AG04450 (cell line): ENCODE measurements around the gene CCBE1. TPM values are rescaled to one million over a fixed set of nuclear protein-coding genes. Genes with fewer than 3 reads are reported as not detected.

ENCODE experiments used
- CTCF ChIA-PET: fragments of 300-600, 350-600 bp; formaldehyde crosslinking; extraction: SDS; loops from one replicate; lab custom pipeline; 2022; ENCODE audit warnings: antibody characterized with exemption, inconsistent platforms; lab: Charles Lee
- POLR2A ChIA-PET: fragments of 350-600 bp; formaldehyde crosslinking; extraction: SDS; loops from one replicate; lab custom pipeline; 2021; ENCODE audit warnings: antibody characterized with exemption, inconsistent platforms; lab: Yijun Ruan, JAX
- DNase-seq: peaks from one replicate; pipeline ENCODE4 v3.0.0-alpha.2; 2011; ENCODE audit warnings: low read depth, low spot score
- H3K27ac ChIP-seq: one replicate; pipeline ENCODE4 v1.5.1; 2012; ENCODE audit warnings: low read depth, low read length, control low read depth
- H3K27me3 ChIP-seq: one replicate; pipeline ENCODE4 v1.6.0; 2012; ENCODE audit warnings: low read length; ENCODE audit not compliant: control insufficient read depth, insufficient read depth
- H3K4me3 ChIP-seq: 2 replicates; pipeline ENCODE4 v1.5.1; 2011; ENCODE audit warnings: mild to moderate bottlenecking, low read depth, low read length, control low read depth
- H3K9me3 ChIP-seq: 2 replicates; pipeline ENCODE4 v1.5.1; 2012; ENCODE audit warnings: low read length; ENCODE audit not compliant: control insufficient read depth, insufficient read depth
- CTCF ChIP-seq: IDR thresholded peaks from 2 replicates; pipeline ENCODE4 v1.5.1; 2011; ENCODE audit warnings: low read depth, low read length, control low read depth, inconsistent platforms
- polyA plus RNA-seq: library from polyadenylated mRNA; depleted of rRNA; stranded (reverse); fragments of >200 nt; gene quantifications from 2 replicates; pipeline ENCODE4 v1.2.3, GENCODE V29; 2011

CCBE1 gene
- polyA plus RNA-seq, 1 experiment = 40.4 TPM

- no peak overlapping the region for H3K27ac ChIP-seq
- TF ChIP-seq CTCF = no peak
- H3K27me3 ChIP-seq = no peaks in the 10 kb centered on the region
- ChIA-PET CTCF (interaction anchor here (0.5 to 1.5 kb wide), 5 partner anchors 28 to 309 kb away, joined by 3 to 7 read pairs (median 3); no protein-coding TSS in a partner anchor), POLR2A (interaction anchor here (0.6 to 1.1 kb wide), 4 partner anchors 10 to 309 kb away, joined by 3 to 14 read pairs (median 8); no protein-coding TSS in a partner anchor)
- H3K9me3 ChIP-seq = no peaks in the 10 kb centered on the region
- DNase-seq = no peak
- no peak overlapping the region for H3K4me3 ChIP-seq
Observed at GRCh38 chr18:59514203-59514602, 183.0 kb downstream of the CCBE1 start.

GRCh38 chr18:59512025-59512755, 185.0 kb downstream of the CCBE1 start:
- no peaks in the 10 kb centered on the region for H3K9me3 ChIP-seq
- DNase-seq = no peak
- ChIA-PET POLR2A (no interaction called here), CTCF (no interaction called here)
- no peak for TF ChIP-seq CTCF
- no peak overlapping the region for H3K4me3 ChIP-seq
- H3K27me3 ChIP-seq = no peaks in the 10 kb centered on the region
- no peak overlapping the region for H3K27ac ChIP-seq

DNA sequence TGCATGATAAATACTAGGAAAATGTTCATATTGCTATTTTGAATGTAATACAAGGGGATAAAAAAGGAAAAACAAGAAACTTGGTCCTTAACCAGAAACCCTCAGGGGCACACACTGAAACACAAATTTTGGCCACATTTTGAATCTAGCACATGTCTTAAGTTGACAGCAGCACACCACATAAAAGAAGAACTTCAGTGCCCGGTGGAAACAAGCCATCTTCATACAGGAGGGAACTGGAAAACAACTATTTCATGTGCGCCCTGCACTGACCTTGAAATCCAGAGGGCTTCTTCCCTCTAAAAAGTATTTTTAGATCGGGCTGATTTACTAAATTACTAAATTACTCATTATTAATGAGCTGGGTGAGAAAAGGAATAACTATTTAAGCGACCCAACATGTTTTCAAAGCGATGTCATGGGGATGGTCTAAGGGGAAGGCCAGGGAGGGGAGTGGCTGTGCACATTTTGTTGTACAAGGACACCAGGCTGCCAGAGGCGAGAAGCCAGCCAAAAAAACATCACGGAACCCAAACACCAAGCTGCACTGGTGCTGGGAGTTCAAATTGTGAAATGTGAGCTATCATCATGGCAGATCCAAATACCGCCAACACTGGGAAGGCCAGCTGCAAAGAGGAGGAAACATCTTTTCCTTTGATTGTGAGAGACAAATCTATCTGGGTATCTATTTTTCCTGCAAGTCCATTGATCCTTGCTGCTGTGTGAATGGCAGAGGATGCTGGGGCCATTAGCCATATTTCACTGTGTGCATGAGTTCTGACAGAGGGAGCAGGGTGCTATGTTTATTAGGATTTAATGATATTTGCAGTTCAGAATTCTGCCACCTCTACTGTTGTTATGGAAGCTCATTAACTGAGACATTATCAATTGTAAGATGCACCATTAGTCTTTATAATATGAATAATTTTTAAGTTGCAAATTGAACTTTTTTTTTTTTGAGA, 187.5 kb downstream of the CCBE1 start:
- POLR2A ChIA-PET = no interaction called here

DNA sequence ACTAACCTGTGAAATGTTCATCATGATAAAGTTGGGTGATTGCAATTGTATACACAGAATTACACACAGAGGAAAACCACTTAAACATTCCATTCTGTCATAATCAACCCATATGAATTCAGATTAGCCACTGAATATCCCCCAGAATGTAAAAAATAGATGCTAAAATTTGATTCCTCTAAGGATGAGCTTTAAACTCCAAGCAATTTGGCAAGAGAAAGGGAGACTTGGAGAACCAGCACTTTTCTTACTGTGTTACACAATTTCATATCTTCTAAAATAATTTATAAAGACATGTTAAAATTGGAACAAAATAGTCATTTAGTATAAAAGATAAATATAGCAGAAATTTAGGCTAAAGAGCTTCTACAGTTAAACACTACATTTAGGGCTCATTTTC, 191.9 kb downstream of the CCBE1 start:
- CTCF ChIA-PET = no interaction called here

More for the DNA sequence above, 187.5 kb downstream of the CCBE1 start:
- Histone ChIP-seq H3K27me3 (no peaks in the 10 kb centered on the region), H3K9me3 (no peaks in the 10 kb centered on the region), H3K27ac (no peak overlapping the region), H3K4me3 (no peak overlapping the region)
- no peak for DNase-seq
- CTCF ChIA-PET = interaction anchor here (0.6 to 2.0 kb wide), 4 partner anchors 187 to 314 kb away, joined by 3 to 7 read pairs (median 4); partner anchors contain the start of gene CCBE1
- no peak for TF ChIP-seq CTCF

More for the DNA sequence above, 191.9 kb downstream of the CCBE1 start:
- POLR2A ChIA-PET = interaction anchor here (0.6 kb wide), 1 partner anchor 10 kb away, joined by 3 read pairs; no protein-coding TSS in a partner anchor
- H3K27me3 ChIP-seq = no peaks in the 10 kb centered on the region
- TF ChIP-seq CTCF = no peak
- no peaks in the 10 kb centered on the region for H3K9me3 ChIP-seq
- no peak overlapping the region for H3K27ac ChIP-seq
- H3K4me3 ChIP-seq = no peak overlapping the region
- DNase-seq = no peak
